NCI-H774 (cell line): Measurements from ENCODE around the gene TMSB4X.
"Not testable (repeated sequence)": the region's sequence is repeated elsewhere in the genome, so short reads cannot be mapped to it uniquely, and the experiment has no call there.

ENCODE experiments used
- DNase-seq: peaks from one replicate; lab custom pipeline; 2025; lab: John Stamatoyannopoulos, UW

TMSB4X gene

DNA sequence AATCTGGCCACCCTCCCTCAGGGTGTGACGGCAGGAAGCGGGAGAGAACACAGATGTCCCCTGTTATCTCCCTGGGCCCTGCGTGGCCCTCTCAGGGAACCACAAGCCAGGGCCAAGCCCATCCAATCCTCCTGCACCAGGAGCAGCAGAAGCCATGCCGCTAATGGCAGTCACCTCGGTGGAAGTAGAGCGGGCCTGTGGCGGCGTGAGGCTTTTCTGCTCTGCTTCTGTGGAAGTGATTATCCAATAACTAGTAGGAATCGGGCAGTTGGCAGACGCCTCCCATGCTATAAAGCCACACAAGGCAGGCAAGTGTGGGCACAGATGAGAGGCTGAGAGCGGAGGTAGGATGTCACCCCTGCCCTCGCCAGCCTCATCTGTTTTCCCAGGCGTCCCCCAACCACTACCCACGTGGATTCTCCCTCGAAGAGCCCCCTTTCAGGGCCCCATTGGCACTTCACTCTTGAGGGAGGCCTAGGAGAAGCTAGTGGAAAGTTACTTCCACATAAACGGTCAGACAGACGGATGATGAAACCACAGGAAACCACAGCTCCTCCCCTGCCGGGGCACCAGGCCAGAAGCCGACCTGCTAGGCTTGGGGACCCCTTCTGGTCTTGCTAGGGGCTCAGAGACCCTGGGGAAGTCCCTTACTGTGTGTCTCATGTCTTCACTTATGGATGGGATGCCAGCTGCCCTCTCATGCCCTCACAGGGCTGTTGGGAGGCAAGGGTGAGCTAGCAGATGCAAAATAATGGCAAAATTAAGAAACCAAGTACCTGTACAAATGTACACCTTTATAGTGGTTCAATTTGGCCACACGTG is 18.8 kb upstream of the TMSB4X start:
- no peak for DNase-seq

DNA sequence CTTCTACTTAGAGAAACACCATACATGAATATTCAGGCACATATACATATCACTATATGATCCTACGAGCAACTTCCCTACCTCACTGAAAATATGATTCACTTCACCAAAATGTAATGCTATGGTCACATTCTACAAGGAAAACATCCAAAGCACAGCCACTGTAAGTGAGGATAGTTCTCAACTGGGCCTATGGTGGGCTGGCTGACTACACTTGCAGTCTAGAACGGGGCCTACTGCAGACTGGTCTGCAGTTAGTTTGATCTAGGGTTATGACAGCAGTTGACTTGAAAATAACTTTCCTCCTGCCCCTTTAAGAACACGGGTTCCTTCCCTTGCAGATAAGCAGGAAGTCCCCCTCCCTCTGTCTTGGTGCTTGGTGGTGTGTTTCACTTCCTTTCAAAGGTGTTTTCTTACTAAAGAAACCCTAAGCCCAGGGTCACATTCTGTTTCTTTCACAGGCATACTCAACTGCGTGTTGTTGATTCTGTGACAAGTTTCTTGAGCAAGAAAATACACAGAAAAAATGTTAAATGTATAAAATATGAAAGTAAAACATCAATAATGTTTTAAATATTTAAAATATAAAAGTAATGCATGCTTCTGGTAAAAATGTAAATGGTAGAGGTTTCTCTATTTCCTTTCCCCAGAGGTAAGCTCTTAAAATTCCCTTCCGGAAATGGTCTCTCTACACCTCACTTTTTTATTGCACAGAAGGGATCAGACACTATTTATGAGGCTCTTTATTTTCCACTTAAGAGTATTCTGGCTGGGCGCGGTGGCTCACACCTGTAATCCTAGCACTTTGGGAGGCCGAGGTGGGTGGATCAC is 18.0 kb upstream of the TMSB4X start:
- DNase-seq, result no peak

- DNase-seq, result no peak
Measured at GRCh38 chrX:12958059-12958458, 16.9 kb upstream of the TMSB4X start.

- no peak for DNase-seq
Measured at GRCh38 chrX:12958461-12958860, 16.4 kb upstream of the TMSB4X start.

- no peak for DNase-seq
Measured at GRCh38 chrX:12961196-12961718, 13.7 kb upstream of the TMSB4X start.

- DNase-seq, result no peak
Measured at GRCh38 chrX:12962041-12962504, 12.8 kb upstream of the TMSB4X start.

- DNase-seq, result not testable (repeated sequence)
Measured at GRCh38 chrX:12963210-12963850, 11.6 kb upstream of the TMSB4X start.

DNA sequence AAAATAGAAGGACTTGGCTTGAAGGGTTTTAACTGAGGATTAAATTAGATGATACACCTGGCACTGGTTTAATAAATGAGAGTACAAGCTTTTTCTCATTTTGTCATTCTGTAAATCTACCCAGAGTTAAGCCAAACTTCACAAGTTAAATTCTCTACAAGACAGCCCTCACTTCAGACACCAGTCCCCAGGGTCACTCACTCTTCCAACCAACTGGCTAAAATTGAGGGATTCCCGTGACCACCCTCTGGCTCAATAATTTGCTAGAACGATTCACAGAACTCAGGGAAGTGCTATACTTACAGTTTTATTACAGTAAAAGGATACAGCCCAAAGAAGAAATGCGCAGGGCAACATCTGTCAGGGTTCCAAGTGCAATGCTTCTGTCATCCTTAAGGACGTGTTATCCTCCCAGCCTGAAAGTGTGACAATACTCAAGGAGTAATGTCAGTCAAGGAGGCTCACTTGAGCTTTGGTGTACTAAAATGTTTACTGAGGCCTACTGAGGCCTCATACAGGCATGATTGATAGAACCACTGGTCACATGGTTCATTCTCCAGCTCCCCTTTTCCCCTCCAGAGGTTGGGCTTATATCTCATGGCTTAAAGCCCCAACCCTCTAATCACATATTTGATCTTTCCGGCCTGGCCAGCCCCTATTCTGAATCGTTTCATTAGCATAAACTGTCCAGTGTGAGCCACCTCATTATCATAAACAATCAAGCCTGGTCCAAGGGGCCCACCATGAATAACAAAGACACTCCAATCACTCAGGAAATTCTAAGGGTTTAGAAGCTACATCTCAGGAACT is 9.6 kb upstream of the TMSB4X start:
- no peak for DNase-seq

GRCh38 chrX:12966151-12966550 is 8.8 kb upstream of the TMSB4X start:
- DNase-seq, result no peak

DNA sequence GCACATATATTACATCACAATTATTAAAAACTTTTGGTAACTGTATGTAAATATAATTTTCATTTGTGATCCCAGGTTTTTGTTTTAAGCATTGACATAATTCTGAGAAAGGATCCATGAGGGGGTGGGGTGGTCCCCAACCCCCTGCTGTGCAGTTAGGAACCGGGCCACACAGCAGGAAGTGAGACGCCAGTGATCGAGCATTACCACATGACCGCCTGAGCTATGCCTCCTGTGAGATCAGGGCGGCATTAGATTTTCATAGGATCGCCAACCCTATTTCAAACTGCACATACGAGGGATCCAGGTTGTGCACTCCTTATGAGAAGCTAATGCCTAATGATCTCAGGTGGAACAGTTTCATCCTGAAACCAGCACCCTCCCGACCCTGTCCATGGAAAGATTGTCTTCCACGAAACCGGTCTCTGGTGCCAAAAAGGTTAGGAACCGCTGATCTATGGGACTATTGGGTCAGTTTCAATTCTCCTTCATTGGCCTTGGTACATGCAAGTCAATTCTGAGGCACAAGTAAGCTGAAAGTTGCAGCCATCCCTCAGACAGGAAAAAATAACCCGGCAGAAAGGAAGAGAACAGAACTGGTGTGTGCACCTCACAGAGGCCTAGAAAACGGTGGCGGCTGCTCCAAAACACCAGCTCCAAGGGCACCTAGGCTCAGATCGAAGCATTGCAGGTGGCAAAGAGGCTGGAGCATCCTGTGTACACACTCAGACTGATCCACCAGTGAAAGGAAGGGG is 7.0 kb upstream of the TMSB4X start:
- DNase-seq, result no peak

GRCh38 chrX:12970691-12971202 is 4.2 kb upstream of the TMSB4X start:
- DNase-seq, result no peak

DNA sequence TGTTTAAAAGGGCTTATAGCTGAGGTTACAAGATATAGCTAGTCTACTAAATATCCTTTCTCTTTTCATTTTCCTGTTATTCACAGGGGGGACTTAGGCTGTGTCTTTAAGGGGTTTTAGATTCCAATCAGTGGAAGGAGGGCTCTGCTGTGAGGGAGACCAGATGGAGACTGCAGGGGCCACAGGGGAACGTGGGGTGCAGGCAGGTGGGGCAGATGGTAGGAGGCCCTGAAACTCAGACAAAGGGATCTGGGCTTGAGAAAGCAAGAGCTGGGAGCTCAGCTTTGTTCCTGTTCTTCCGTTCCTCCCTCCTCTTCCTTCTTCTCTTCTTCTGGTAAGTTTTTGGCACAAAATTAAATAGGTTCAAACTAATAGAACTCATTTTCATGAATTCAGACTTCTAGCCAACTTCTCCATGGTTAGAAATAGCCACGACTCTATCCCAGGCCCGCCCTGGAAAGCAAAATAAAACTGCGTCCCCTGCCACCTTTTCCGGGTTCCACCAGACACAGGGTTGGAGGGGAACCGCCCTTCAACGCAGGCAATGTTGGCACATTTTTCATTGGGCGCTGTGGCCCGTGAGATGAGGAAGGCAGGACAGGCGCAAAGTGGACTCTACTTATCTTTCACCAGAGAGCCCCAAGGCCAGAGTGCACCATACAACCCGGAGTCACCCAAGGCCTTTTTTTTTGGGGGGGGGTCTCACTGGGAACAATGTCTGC is 3.5 kb upstream of the TMSB4X start:
- DNase-seq, result no peak

- DNase-seq, result no peak
Measured at GRCh38 chrX:12972243-12972642, 2.7 kb upstream of the TMSB4X start.

DNA sequence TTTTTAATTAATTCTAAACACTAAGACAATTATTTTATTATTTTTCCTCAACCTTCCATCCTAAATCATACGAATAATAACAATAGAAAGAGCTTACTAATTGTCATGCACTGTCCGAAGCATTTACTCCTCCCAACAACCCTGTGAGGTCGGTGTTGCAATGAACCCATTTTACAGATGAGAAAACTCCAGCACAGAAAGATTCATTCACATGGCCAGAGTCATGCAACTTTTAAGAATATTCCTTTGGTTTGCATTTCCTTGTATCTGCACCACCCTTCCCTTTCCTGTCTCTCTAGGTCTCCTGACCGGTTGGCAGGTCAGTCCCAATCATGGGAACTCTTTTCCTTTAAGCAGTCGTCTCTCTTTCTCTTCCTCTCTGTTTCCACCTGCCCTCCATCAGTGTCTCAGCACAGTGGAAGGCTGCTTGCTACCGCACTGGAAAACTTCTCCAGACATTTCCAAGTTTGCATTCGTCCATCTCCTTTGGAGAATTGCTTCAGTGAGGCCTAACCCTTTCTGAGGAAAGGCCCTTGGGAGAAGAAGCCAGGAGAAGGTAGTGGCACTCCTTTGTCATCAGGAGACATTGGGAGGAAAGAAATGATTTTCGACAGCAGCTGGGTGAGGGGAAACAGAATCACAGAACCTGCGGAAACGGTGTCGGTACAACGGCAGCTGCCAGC is 1.9 kb upstream of the TMSB4X start:
- no peak for DNase-seq

GRCh38 chrX:12973561-12974304 is 1.2 kb upstream of the TMSB4X start:
- DNase-seq, result no peak

GRCh38 chrX:12974305-12974795 is 560 bp upstream of the TMSB4X start:
- no peak for DNase-seq

DNA sequence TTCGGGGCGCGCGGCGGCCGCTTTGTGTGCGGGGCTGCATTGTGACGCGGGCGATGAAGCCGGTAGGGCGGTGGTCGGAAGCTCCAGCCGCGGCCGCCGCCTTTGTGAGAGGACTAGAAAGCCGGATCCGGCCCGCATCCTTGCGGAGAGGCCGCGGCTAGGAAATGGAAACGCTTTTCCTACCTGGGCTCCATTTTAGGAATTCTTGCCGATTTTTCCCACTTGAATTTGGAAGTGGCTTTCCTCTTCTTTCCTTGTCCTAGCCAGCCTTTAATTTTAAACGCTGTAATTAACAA is 708 bp downstream of the TMSB4X start:
- no peak for DNase-seq

GRCh38 chrX:12975991-12976558 is 1.2 kb downstream of the TMSB4X start:
- DNase-seq, result peak; percentile 8
